Liver (tissue), 9 donors: ENCODE measurements around the gene RBMS3. TPM values are rescaled to one million over a fixed set of nuclear protein-coding genes. Genes with fewer than 3 reads are reported as not detected.

Experiments used
- DNase-seq: peaks from one replicate; pipeline ENCODE4 v3.0.0-alpha.2; 2017; ENCODE audit warnings: low spot score
- H3K27ac ChIP-seq, 2 donors: one replicate each; pipeline ENCODE4 v1.7.0; 2013; ENCODE audit warnings: inconsistent platforms in 2 of 2, low read length in 2 of 2, control low read depth in 1 of 2, low read depth in 1 of 2, mild to moderate bottlenecking in 1 of 2
- H3K27me3 ChIP-seq, 4 donors: one replicate each; pipeline versions ENCODE4 v1.6.1 to v1.7.0; 2013; ENCODE audit warnings: low read length in 3 of 4, inconsistent platforms in 1 of 4, mild to moderate bottlenecking in 1 of 4, moderate library complexity in 1 of 4; ENCODE audit not compliant: control insufficient read depth in 4 of 4, insufficient read depth in 4 of 4
- H3K36me3 ChIP-seq, 4 donors: one replicate each; pipeline versions ENCODE4 v1.6.1 to v1.7.0; 2013; ENCODE audit warnings: low read length in 3 of 4, mild to moderate bottlenecking in 3 of 4, low read depth in 1 of 4, moderate library complexity in 1 of 4; ENCODE audit not compliant: control insufficient read depth in 4 of 4, insufficient read depth in 3 of 4
- H3K4me1 ChIP-seq, 4 donors: one replicate each; pipeline versions ENCODE4 v1.6.1 to v1.7.0; 2013; ENCODE audit warnings: low read length in 3 of 4, mild to moderate bottlenecking in 3 of 4, moderate library complexity in 1 of 4; ENCODE audit not compliant: control insufficient read depth in 4 of 4, insufficient read depth in 4 of 4
- H3K4me3 ChIP-seq, 3 donors: one replicate each; pipeline versions ENCODE4 v1.6.1 to v1.7.0; 2013; ENCODE audit warnings: low read length in 3 of 3, control low read depth in 1 of 3, low read depth in 1 of 3, mild to moderate bottlenecking in 1 of 3
- H3K9ac ChIP-seq, 2 donors: one replicate each; pipeline ENCODE4 v1.7.0; 2013; ENCODE audit warnings: low read length in 2 of 2, mild to moderate bottlenecking in 2 of 2, moderate library complexity in 2 of 2, control low read depth in 1 of 2, low read depth in 1 of 2
- H3K9me3 ChIP-seq, 4 donors: one replicate each; pipeline versions ENCODE4 v1.6.1 to v1.7.0; 2013; ENCODE audit warnings: low read length in 3 of 4; ENCODE audit not compliant: control insufficient read depth in 4 of 4
- ATF3 ChIP-seq: IDR thresholded peaks from 2 replicates; pipeline ENCODE4 v1.6.1; 2016; ENCODE audit warnings: antibody characterized with exemption
- CTCF ChIP-seq: fragments of 150-350 bp; IDR thresholded peaks from 2 replicates; pipeline ENCODE4 v1.5.1; 2017; ENCODE audit warnings: improper control_type of control experiment, low read depth, low read length; ENCODE audit not compliant: missing input control
- FOXA1 ChIP-seq: IDR thresholded peaks from 2 replicates; pipeline ENCODE4 v1.6.1; 2016; ENCODE audit warnings: antibody characterized with exemption
- FOXA2 ChIP-seq: IDR thresholded peaks from 2 replicates; pipeline ENCODE4 v1.6.1; 2016; ENCODE audit warnings: antibody characterized with exemption
- GABPA ChIP-seq, 2 donors: IDR thresholded peaks in 1 of 2; conservative IDR thresholded peaks in 1 of 2; 2 replicates each; pipeline ENCODE4 v1.6.1; 2016; ENCODE audit warnings: antibody characterized with exemption in 2 of 2, mild to moderate bottlenecking in 1 of 2, moderate library complexity in 1 of 2
- HNF4A ChIP-seq, 2 donors: conservative IDR thresholded peaks; 2 replicates each; pipeline ENCODE4 v1.6.1; 2016; ENCODE audit warnings: antibody characterized with exemption in 2 of 2, mild to moderate bottlenecking in 2 of 2
- HNF4G ChIP-seq: IDR thresholded peaks from 2 replicates; pipeline ENCODE4 v1.6.1; 2016; ENCODE audit warnings: antibody characterized with exemption
- JUND ChIP-seq, 2 donors: IDR thresholded peaks; 2 replicates each; pipeline ENCODE4 v1.6.1; 2016; ENCODE audit warnings: antibody characterized with exemption in 2 of 2
- MAX ChIP-seq: IDR thresholded peaks from 2 replicates; pipeline ENCODE4 v1.6.1; 2016; ENCODE audit warnings: antibody characterized with exemption
- NR2F2 ChIP-seq: IDR thresholded peaks from 2 replicates; pipeline ENCODE4 v1.6.1; 2016; ENCODE audit warnings: antibody characterized with exemption
- RAD21 ChIP-seq, 2 donors: IDR thresholded peaks; 2 replicates each; pipeline ENCODE4 v1.6.1; 2016; ENCODE audit warnings: antibody characterized with exemption in 2 of 2, mild to moderate bottlenecking in 2 of 2
- REST ChIP-seq: IDR thresholded peaks from 2 replicates; pipeline ENCODE4 v1.6.1; 2016; ENCODE audit warnings: antibody characterized with exemption, mild to moderate bottlenecking
- SP1 ChIP-seq: IDR thresholded peaks from 2 replicates; pipeline ENCODE4 v1.6.1; 2018; ENCODE audit warnings: antibody characterized with exemption, mild to moderate bottlenecking
- YY1 ChIP-seq: IDR thresholded peaks from 2 replicates; pipeline ENCODE4 v1.6.1; 2016; ENCODE audit warnings: antibody characterized with exemption, mild to moderate bottlenecking
- WGBS: extraction: QIAGEN DNeasy Blood & Tissue Kit; methylation state at CpG from one replicate; pipeline ENCODE4 v1.1.7; 2013; 5-methylcytosine and 5-hydroxymethylcytosine counted together
- polyA plus RNA-seq, 2 donors: library from polyadenylated mRNA; stranded (reverse) in 1 of 2; unstranded in 1 of 2; fragments of 200-250 nt in 1 of 2; fragments of >200 nt in 1 of 2; fragmentation: Nextera tagmentation in 1 of 2; extraction: Ambion mirVana in 1 of 2; gene quantifications; one replicate each; pipeline versions ENCODE4 v1.2.1 to v1.2.3, GENCODE V29; 2013 to 2015
- total RNA-seq, 2 donors: library from RNA; depleted of rRNA; stranded (reverse); fragments of >200 nt; gene quantifications; one replicate each; pipeline ENCODE4 v1.2.3, GENCODE V29; 2014
- donor health status: healthy.
- donor health status: healthy.
- donor health status: healthy.
- donor health status: healthy.
- donor health status: healthy.

The RBMS3 gene
- total and polyA plus RNA-seq, 4 donors, result 1.2 to 14.9 (median 9.3) TPM

GRCh38 chr3:29521293-29521692 is 240.4 kb downstream of the RBMS3 start:
- 77% methylated on average over 1 of the region's 1 CpG for WGBS

GRCh38 chr3:29521751-29522150 is 240.9 kb downstream of the RBMS3 start:
- DNase-seq, result no peak
- Histone ChIP-seq H3K9ac (no peak overlapping the region), H3K27ac (no peak overlapping the region), H3K36me3 (no peaks in the 10 kb centered on the region), H3K27me3 (no peaks in the 10 kb centered on the region), H3K4me3 (no peak overlapping the region), H3K9me3 (no peaks in the 10 kb centered on the region), H3K4me1 (peaks cover 5 to 18% (median 13%) of the 10 kb centered on the region in 4 donors)
- 57% methylated on average over 2 of the region's 2 CpGs for WGBS
- peak in 1 of 2 donors; percentile 20 for TF ChIP-seq RAD21 (IDR thresholded peaks at IDR 0.05)
- no peak for TF ChIP-seq FOXA2
- no peak for TF ChIP-seq CTCF
- TF ChIP-seq REST, result no peak
- no peak for TF ChIP-seq FOXA1
- peak; percentile 39 for TF ChIP-seq SP1
- TF ChIP-seq HNF4G, result no peak

More at GRCh38 chr3:29521293-29521692, 240.4 kb downstream of the RBMS3 start:
- Histone ChIP-seq H3K4me1 (peaks cover 5 to 18% (median 13%) of the 10 kb centered on the region in 4 donors), H3K9ac (no peak overlapping the region), H3K36me3 (no peaks in the 10 kb centered on the region), H3K27me3 (no peaks in the 10 kb centered on the region), H3K4me3 (no peak overlapping the region), H3K9me3 (no peaks in the 10 kb centered on the region), H3K27ac (no peak overlapping the region)
- no peak for DNase-seq
- no peak for TF ChIP-seq NR2F2
- no peak for TF ChIP-seq CTCF
- TF ChIP-seq FOXA2, result no peak
- no peak for TF ChIP-seq GABPA (IDR thresholded peaks at IDR 0.05 in 1 of 2, conservative IDR thresholded peaks at IDR 0.05 in 1 of 2)
- no peak for TF ChIP-seq YY1
- TF ChIP-seq HNF4A (conservative IDR thresholded peaks at IDR 0.05), result no peak
- TF ChIP-seq MAX, result no peak
- no peak for TF ChIP-seq ATF3
- TF ChIP-seq REST, result no peak
- TF ChIP-seq JUND (IDR thresholded peaks at IDR 0.05), result no peak
